Fibroblast of skin of back (primary cell): ENCODE results near the gene SYCE3. TPM values are rescaled to one million over a fixed set of nuclear protein-coding genes. Genes with fewer than 3 reads are reported as not detected.
"Not testable (repeated sequence)": the region's sequence is repeated elsewhere in the genome, so short reads cannot be mapped to it uniquely, and the experiment has no call there.

Experiments used
- DNase-seq: peaks from one replicate; pipeline ENCODE4 v3.0.0-alpha.2; 2013
- polyA plus RNA-seq, 2 experiments: library from polyadenylated mRNA; unstranded; fragments of 120-200 nt; gene quantifications; one replicate each; pipeline ENCODE4 v1.2.1, GENCODE V29; 2013; ENCODE audit not compliant: insufficient read length in 2 of 2

The SYCE3 gene
- not detected for polyA plus RNA-seq (2013, experiment 1 of 2; ENCODE audit: insufficient read length)
- polyA plus RNA-seq (2013, experiment 2 of 2; ENCODE audit: insufficient read length) = not detected

GRCh38 chr22:50562523-50563412 is at the start of gene SYCE3:
SYCE3 (minus strand) TSS chr22:50562919; CDS start chr22:50556405, 6,514 bp downstream.
- peak; percentile 90 for DNase-seq

- DNase-seq = no peak
These were observed 49.4 kb upstream of the SYCE3 start for GRCh38 chr22:50612168-50612527.

- DNase-seq = no peak
These were observed 48.8 kb upstream of the SYCE3 start for GRCh38 chr22:50611341-50612060.

GRCh38 chr22:50610581-50610980 is 47.9 kb upstream of the SYCE3 start:
- no peak for DNase-seq

GRCh38 chr22:50610041-50610451 is 47.3 kb upstream of the SYCE3 start:
- no peak for DNase-seq

- no peak for DNase-seq
These were observed 46.9 kb upstream of the SYCE3 start for GRCh38 chr22:50609599-50609998.

- DNase-seq = no peak
These were observed 46.3 kb upstream of the SYCE3 start for GRCh38 chr22:50608996-50609395.

- DNase-seq = not testable (repeated sequence)
These were observed 45.5 kb upstream of the SYCE3 start for GRCh38 chr22:50608058-50608840.

- DNase-seq = no peak
These were observed 44.9 kb upstream of the SYCE3 start for GRCh38 chr22:50607659-50608020.

GRCh38 chr22:50606946-50607658 is 44.4 kb upstream of the SYCE3 start:
- no peak for DNase-seq

- DNase-seq = no peak
These were observed 43.6 kb upstream of the SYCE3 start for GRCh38 chr22:50606165-50606945.

- no peak for DNase-seq
These were observed 42.9 kb upstream of the SYCE3 start for GRCh38 chr22:50605613-50606074.

- no peak for DNase-seq
These were observed 42.4 kb upstream of the SYCE3 start for GRCh38 chr22:50605002-50605612.

GRCh38 chr22:50604256-50605001 is 41.7 kb upstream of the SYCE3 start:
- DNase-seq = no peak

- no peak for DNase-seq
These were observed 41.0 kb upstream of the SYCE3 start for GRCh38 chr22:50603511-50604255.

GRCh38 chr22:50602338-50602700 is 39.6 kb upstream of the SYCE3 start:
- no peak for DNase-seq

- DNase-seq = no peak
These were observed 39.1 kb upstream of the SYCE3 start for GRCh38 chr22:50601669-50602337.

GRCh38 chr22:50600967-50601668 is 38.4 kb upstream of the SYCE3 start:
- no peak for DNase-seq
